Renal cortex interstitium (tissue), 11 donors: Measurements from ENCODE around the gene LPCAT2. TPM values are rescaled to one million over a fixed set of nuclear protein-coding genes. Genes with fewer than 3 reads are reported as not detected.
"Not testable (repeated sequence)": the region's sequence is repeated elsewhere in the genome, so short reads cannot be mapped to it uniquely, and the experiment has no call there.

ENCODE experiments used
- DNase-seq, 11 donors: peaks; one replicate each; pipeline ENCODE4 v3.0.0-alpha.2; 2013; ENCODE audit warnings: low read depth in 9 of 11, low spot score in 4 of 11; ENCODE audit errors: extremely low read depth in 1 of 11
- polyA plus RNA-seq, 3 donors: library from polyadenylated mRNA; unstranded; fragments of 120-200 nt; gene quantifications; one replicate each; pipeline ENCODE4 v1.2.1, GENCODE V29; 2013; ENCODE audit not compliant: insufficient read length in 3 of 3

The LPCAT2 gene
- polyA plus RNA-seq, 3 donors: 7.0 to 12.5 (median 8.4) TPM

- no peak for DNase-seq
These were observed 60.2 kb downstream of the LPCAT2 start for GRCh38 chr16:55569025-55569424.

GRCh38 chr16:55570159-55570558, 61.3 kb downstream of the LPCAT2 start:
- DNase-seq: no peak

GRCh38 chr16:55571191-55571897, 62.5 kb downstream of the LPCAT2 start:
- DNase-seq: no peak

GRCh38 chr16:55572439-55572838, 63.6 kb downstream of the LPCAT2 start:
- no peak for DNase-seq

- no peak for DNase-seq
These were observed 65.9 kb downstream of the LPCAT2 start for GRCh38 chr16:55574811-55575210.

GRCh38 chr16:55575496-55575895, 66.6 kb downstream of the LPCAT2 start:
- no peak for DNase-seq

- no peak for DNase-seq
These were observed 67.5 kb downstream of the LPCAT2 start for GRCh38 chr16:55576384-55576783.

- no peak for DNase-seq
These were observed 69.0 kb downstream of the LPCAT2 start for GRCh38 chr16:55577887-55578286.

GRCh38 chr16:55585631-55586030, 76.8 kb downstream of the LPCAT2 start:
- DNase-seq: no peak

GRCh38 chr16:55588799-55589198, 79.9 kb downstream of the LPCAT2 start:
- no peak for DNase-seq

- DNase-seq: no peak
These were observed 83.4 kb downstream of the LPCAT2 start for GRCh38 chr16:55592306-55592705.

- no peak for DNase-seq
These were observed 89.1 kb downstream of the LPCAT2 start for GRCh38 chr16:55597928-55598327.

- DNase-seq: no peak
These were observed 97.0 kb downstream of the LPCAT2 start for GRCh38 chr16:55605754-55606336.

- no peak for DNase-seq
These were observed 104.9 kb downstream of the LPCAT2 start for GRCh38 chr16:55613613-55614335.

- DNase-seq: no peak
These were observed 106.2 kb downstream of the LPCAT2 start for GRCh38 chr16:55615071-55615470.

- DNase-seq: not testable (repeated sequence)
These were observed 106.8 kb downstream of the LPCAT2 start for GRCh38 chr16:55615670-55616069.

- DNase-seq: no peak
These were observed 112.9 kb downstream of the LPCAT2 start for GRCh38 chr16:55621771-55622170.

- DNase-seq: no peak
These were observed 113.4 kb downstream of the LPCAT2 start for GRCh38 chr16:55622272-55622671.

- DNase-seq: no peak
These were observed 114.2 kb downstream of the LPCAT2 start for GRCh38 chr16:55622930-55623561.

GRCh38 chr16:55623640-55624039, 114.8 kb downstream of the LPCAT2 start:
- DNase-seq: no peak
